NCI-H1417 treated with DMSO at 0.1 percent for 48 hours (cell line): Measurements from ENCODE around the gene HDAC10.
"Not testable (repeated sequence)": the region's sequence is repeated elsewhere in the genome, so short reads cannot be mapped to it uniquely, and the experiment has no call there.

Experiments used
- DNase-seq: peaks from one replicate; lab custom pipeline; 2025; lab: John Stamatoyannopoulos, UW

The HDAC10 gene

DNA sequence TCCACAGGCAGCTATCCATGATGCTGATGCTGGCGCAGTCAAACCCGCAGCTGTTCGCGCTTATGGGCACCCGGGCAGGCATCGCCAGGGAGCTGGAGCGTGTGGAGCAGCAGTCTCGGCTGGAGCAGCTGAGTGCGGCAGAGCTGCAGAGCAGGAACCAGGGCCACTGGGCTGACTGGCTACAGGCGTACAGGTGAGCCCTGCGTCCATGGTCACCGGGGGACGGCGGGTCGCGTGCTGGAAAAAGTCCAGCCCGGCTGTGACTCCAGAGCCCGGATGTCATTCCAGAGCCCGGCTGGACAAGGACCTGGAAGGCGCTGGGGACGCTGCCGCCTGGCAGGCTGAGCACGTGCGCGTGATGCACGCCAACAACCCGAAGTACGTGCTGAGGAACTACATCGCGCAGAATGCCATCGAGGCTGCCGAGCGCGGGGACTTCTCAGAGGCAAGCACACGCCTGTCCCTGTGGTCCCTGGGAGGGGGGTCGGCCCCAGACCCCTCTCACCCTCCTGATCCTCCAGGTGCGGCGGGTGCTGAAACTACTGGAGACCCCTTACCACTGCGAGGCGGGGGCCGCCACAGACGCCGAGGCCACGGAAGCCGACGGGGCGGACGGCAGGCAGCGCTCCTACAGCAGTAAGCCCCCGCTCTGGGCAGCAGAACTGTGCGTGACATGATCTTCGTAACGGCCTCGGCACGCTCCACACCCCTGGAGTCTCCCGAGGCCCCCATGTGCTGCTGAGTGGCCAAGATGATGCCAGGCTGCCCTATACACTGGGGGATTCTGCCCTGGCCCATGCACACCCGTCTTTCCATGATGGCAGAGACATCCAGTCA lies 34.2 kb downstream of the HDAC10 start:
- no peak for DNase-seq

DNA sequence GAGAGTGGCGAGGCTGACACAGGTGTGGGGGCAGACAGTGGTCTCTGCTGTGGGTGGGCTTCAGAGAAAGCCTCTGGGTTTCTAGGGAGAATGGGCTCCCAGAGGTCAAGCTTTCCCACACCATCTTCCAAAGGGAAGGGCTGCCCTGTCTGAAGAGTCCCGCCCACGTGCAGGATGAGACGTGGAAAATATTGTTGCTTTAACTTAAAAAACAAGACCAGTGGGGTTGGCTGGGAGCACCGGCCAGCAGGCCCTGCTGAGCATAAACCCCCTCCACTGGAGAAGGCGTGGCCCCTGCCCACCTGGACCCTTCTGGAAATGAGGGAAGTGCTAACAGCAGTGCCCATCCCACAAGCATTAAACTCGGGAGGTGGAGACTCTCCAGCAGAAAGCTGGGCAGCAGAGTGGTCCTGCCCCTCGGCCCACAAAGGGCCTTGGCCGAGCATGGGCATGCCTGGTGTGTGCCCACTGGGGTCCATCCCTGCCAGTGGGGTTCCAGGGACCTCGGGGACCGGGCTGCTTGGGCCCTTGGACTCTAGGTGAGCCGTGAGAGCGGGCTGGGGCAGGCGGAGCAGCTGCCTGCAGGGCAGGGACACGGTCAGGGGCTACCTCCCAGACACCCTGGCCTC lies 34.9 kb downstream of the HDAC10 start:
- DNase-seq = no peak

DNA sequence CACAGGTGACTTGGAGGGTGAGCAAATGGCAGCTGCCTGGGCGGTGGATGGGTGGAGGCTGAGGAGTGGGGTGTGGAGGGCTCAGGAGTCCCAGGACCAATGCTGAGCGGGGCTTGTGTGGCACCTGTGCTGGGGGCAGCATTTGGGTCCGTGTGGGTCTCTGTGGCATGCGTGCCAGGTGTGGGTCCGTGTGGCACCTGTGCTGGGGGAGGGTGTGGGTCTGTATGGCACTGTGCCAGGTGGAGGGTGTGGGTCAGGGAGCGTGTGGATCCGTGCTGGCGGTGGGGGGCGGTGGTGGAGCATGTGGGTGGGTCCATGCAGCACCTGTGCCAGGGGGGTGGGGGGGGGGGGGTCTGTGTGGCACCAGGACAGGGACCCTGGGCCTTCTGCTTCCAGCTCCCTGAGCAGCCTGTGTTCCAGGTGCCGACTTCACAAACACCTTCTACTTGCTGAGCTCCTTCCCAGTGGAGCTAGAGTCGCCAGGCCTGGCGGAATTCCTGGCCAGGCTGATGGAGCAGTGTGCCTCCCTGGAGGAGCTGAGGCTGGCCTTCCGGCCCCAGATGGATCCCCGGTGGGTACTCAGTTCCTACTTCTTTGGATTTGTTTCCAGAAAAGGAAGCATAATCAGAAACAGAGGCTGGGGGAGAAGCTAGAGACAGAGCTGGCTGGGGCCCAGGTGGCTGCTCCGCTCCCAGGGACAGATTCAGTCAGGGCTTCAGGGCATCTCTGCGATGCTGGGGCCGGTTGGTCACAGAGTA lies 35.6 kb downstream of the HDAC10 start:
- DNase-seq = no peak

DNA sequence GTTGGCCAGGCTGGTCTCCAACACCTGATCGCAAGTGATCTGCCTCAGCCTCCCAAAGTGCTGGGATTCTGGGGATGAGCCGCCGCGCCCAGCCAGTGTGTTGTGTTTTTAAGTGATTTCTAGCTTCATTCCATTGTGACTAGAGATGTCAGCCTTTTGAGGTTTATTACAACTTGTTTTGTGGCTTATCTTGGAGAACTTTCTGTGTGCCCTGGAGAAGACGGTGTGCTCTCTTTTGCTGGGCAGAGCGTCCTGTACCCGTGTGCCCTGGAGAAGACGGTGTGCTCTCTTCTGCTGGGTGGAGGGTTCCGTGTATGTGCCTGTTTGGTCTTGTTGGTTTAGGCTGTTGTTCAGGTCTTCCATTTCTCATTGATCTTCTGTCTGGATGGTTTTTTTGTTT lies 37.8 kb downstream of the HDAC10 start:
- no peak for DNase-seq

DNA sequence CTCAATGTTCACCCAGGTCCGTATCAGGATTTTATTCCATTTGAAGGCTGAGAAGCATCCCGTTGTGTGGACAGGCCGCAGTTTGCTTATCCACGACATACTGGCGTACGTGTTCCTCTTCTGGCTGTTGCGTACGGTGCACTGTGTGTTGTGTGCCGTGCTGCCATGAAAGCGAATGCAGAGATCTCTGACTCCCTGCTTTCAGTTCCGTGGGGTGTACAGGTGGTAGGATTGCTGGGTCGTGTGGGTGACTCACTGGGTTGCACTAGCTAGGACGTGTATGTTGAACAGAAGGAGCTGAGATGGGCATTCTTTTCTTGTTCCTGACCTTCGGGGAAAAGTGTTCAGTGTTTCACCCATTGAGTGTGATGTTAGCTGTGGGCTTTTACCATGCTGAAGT lies 39.9 kb downstream of the HDAC10 start:
- DNase-seq = no peak

DNA sequence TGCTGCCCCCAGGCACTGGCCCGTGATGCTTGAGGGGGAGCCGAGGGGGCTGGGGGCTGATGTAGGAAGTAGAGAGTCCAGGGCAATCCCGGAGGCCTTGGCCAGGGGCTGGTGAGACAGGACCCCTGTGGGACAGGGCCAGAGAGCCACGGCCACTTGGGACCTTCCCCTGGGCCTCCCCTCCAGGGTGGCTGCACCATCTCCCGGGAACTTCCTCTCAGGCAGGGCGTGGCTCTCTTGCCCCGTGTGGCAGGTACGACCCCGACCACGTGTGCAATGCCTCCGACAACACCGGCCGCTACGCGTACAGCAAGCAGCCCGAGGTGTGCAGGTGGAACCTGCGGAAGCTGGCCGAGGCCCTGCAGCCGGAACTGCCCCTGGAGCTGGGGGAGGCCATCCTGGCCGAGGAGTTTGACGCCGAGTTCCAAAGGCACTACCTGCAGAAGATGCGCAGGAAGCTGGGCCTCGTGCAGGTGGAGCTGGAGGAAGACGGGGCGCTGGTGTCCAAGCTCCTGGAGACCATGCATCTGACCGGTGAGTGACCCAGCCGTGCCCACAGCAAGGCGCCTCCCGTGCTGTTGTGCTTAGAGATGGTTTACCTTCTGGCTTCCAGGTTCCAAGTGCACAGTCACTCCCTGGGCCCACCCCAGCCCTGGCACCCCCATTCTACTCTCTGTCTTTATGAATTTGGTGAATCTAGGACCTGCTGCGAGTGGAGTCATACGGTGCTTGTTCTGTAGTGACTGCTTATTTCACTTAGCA lies 40.5 kb downstream of the HDAC10 start:
- no peak for DNase-seq

DNA sequence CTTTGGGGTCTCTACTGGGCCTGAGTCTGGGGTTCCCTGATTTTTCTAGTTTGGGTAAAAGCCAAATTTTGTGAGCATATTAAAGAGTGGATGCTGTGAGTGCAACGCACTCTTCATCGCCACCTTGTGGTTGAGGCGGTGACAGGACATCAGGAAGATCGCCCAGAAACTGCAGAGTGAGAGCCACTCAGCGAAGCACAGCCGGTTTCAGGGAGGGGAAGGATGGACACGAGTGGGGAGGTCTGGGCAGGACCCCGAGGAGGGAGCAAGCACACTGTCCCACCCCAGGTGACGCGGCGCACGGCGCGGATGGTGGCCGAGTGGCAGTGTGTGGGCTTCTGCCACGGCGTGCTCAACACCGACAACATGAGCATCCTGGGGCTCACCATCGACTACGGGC lies 41.2 kb downstream of the HDAC10 start:
- no peak for DNase-seq

DNA sequence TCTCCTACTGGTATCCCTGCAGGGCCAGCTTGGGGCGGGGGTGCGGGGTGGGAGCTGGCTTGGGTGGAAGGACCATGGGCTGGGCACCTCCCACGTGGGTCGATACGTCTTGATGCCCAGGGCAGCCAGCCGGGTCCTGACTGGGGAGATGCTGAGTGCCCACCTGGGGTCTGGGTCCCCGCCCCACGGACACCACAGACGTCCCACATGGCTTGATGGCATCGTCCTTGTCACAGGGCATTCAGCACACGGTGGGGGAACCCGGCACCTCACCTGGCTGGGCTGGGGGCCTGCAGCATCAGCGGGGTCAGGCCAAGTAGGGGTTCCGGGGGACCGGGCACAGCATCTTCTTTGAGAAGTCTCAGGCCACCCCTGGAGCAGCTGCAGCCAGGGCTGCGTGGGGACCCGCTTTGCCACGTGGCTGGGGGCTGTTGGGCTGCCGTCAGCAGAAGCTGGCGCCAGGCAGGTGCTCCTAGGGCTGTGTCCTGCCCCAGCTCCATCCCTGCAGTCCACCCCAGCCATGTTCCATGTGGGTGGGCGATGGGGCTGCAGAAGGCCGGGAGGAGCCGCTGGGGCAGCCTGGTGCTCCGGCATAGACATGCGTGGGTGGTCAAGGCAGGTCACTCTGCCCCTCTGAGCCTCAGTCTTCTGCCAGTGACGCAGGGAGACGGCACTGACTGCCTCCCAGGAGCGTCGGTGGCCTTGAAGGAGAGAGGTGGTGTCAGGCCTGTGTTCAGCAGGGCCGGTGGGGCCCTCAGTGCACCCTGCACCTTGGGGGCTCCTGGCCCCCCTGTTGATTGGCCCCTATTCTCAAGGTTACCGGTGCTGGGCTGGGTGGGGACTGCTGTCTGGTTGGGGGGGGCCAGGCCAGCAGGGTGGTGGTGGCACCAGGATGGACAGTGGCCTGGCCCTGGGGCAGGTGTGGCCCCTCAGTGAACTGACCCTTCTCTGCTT lies 41.8 kb downstream of the HDAC10 start:
- no peak for DNase-seq

DNA sequence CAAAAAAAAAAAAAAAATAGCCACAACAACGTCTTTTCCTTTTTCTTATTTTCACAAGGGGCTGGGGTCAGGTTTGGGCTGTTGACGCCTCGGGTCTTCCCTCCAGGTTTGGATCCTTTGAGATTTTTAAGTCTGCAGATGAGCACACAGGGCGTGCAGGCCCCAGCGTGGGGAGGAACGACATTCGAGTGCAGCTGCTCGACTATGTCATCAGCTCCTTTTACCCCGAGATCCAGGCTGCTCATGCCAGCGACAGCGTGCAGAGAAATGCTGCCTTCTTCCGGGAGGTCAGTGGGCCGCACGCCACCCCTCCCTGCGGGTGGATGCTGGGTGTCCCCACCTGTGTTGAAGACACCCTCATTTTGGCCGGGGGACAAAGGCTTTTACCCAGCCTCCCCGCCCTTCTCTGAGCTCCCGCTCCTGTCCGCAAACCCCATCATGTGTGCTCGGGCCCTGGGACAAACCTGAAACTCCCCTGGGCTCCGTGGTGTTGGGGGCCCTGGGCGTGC lies 42.6 kb downstream of the HDAC10 start:
- no peak for DNase-seq

DNA sequence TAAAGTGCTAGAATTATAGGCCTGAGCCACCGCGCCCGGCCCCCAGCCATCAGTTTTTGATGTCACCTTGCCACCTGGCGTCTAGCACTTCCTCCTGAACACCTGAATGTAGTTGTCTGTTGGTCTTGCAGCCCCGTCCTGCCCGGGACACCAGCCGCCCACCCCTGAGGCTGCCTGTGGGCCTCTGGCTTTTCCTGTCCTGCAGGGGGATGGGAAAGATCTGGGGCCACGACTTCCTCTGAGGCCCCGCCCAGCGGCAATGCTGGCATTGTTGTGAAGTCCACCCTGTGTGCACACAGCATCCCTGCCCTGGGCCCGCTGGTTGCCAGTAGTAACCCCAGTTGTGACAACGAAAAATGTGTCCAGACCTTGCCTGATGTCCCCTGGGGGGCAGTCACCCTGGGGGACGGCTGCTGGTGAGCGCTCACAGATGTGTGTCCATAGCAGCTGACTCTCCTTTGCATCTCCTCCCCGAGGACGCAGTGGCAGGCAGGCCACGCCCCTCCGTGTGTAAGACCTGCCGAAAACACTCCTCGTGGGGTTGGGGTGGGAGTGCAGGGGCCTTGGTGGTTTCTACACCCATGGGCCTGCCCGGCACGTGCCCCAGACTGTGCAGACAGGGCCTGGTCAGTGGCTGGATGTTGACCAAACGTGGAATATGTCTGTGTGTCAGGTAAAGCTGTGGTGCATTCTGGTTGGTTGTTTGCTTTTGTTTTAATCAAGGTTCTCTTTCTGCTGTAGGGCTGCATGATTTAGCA lies 43.5 kb downstream of the HDAC10 start:
- no peak for DNase-seq

DNA sequence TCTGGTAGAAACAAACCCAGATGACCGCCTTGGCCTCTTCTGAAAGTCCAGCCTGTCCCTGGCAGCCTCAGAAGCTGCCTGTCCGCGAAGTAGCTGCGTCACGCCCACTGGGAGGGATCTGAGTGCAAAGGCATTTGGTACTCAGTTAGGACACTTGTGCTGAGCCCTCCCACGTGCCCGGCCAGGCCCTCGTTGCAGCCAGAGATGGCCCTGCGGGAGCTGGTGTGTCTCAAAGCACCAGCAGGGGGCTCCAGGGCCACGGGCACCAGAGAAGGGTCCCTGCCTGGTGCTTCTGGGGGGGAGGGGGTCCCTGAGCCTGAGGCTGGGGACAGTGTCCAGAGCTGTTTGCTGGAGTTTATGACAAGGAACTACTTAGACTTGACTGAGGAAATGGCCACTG lies 44.5 kb downstream of the HDAC10 start:
- no peak for DNase-seq

DNA sequence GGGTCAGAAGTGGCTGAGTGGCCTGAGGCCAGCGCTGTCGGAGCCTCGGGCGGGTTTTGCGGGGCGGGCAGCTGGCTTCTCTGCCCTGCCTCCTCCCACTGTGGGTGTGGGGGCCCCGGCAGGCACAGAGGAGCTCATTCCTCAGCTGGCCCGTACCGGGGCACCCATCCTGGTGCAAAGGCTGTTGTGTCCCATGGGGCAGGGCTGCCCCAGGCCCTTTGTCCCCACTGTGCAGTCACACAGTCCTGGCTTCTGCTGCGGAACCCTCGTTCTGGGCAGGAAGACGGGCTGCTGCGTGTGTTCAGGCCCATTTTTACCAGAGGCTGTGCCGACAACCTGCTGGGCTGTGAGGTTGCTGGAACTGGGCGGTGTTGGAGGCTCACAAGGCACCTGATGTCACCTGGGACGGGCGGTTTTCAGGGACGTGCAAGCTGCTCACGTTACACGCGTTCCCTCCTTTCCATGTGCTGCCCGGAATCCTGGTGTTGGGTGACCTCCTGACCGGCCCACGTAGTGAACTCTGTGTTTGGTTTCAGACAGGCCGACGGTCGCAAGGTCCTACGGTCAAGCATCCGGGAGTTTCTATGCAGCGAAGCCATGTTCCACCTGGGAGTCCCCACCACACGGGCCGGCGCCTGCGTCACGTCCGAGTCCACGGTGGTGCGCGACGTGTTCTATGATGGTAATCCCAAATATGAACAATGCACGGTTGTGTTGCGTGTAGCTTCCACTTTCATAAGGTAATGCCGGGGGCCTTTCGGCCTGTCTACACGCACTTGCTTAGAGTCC lies 45.1 kb downstream of the HDAC10 start:
- no peak for DNase-seq

DNA sequence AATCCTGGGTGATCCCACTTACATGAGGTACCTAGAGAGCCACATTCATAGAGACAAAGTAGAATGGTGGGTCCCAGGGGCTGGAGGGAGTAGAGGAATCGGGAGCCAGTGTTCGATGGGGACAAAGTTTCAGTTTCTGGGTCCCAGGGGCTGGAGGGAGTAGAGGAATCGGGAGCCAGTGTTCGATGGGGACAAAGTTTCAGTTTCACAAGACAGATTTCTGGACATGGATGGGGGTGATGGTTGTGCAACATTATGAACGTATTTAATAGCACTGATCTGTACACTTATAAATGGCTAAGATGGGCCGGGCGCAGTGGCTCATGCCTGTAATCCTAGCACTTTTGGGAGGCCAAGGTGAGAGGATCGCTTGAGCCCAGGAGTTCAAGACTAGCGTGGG lies 46.1 kb downstream of the HDAC10 start:
- DNase-seq = not testable (repeated sequence)

DNA sequence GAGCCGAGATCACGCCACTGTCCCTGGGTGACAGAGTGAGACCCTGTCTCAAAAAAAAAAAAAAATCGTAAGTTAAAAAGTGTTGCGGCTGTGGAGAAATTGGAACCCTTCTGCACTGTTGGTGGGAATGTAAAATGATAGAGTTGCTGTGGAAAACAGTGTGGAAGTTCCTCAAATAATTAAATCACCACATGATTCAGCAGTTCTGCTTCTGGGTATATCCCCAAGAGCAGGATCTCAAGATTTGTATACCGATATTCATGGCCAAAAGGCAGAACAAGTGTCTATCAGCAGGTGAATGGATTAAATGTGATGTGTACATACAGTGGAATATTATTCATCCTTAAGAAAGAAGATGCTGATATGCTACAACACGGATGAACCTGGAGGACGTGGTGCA lies 46.5 kb downstream of the HDAC10 start:
- no peak for DNase-seq

DNA sequence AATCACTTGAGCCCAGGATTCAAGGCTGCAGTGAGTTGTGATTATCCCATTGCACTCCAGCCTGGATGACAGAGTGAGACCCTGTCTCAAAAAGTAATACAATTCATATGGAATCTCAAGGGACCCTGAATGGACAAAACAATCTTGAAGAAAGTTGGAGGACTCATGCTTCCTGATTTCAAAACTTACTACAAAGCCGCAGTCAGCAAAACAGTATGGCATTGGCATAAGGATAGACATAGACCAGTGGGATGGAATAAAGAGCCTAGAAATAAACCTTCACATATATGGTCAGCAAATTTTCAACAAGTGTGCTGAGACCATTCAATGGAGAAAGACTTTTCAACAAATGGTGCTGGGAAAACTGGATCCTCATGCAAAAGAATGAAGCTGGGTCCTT lies 47.8 kb downstream of the HDAC10 start:
- DNase-seq = no peak

DNA sequence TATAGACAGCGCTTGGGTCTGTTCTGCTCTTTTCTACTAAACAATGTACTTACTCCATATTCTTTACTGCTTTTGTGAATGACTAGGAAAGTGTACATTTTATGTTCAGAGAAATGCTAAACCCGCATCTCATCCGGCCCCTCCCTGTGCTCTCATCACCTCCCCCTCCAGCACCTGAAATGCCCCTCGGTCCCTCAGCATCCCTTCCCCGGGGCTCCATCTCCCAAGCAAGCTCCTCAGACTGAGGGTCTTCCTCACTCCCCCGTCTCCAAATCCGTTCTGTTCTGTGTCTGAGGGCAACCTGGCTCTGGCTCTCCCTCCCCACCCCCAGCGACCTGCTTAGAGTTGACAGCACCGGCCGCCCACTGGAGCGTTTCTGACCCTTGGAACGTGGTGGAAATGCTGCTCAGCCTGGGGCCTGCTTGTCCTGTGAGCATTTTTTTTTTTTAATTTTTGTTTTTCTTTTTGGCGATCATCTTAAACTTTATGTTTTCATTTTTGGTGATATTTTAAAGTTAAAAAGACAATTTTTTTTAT lies 48.9 kb downstream of the HDAC10 start:
- DNase-seq = no peak

DNA sequence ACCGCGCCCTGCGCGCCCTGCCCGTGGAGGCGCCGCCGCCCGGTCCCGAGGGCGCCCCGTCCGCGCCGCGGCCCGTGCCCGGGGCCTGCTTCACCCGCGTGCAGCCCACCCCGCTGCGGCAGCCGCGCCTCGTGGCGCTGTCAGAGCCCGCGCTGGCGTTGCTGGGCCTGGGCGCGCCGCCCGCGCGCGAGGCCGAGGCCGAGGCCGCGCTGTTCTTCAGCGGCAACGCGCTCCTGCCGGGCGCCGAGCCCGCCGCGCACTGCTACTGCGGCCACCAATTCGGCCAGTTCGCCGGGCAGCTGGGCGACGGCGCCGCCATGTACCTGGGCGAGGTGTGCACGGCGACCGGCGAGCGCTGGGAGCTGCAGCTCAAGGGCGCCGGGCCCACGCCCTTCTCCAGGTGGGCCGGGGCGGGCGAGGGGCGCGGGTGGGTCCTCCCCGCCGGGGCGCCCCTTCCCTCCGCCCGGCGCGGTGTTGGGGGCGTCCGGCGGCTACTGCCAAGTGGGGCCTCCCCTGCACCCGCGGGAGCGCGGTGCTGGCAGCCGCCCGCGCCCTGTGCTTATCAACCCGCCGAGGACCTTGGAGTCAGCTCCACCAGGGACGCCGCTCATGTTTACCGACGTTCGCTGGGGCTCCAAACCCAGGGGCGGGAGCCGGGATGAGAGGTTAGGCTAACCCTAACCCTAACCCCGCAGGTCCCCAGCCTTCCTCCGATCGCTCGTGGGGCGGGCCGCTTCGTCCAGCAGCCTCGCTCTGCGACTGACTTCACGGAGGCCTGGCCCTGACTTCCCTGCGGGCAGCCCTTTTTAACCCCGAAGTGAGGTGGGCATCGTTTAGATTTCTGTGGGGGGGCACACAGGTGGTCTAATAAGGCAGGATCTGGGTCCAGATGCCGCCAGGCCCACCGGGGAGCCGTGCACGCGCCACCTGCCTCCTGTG lies 49.6 kb downstream of the HDAC10 start:
- DNase-seq = no peak
